ENCODE measurements around the gene VPS37B. TPM values are rescaled to one million over a fixed set of nuclear protein-coding genes. Genes with fewer than 3 reads are reported as not detected.

VPS37B gene
- total RNA-seq, 1 experiment from 2014 or later = 12.3 TPM

- no peak overlapping the region for H3K56ac ChIP-seq (ENCODE audit: insufficient read length, low read depth, low read length)
- H2BK5ac ChIP-seq (ENCODE audit: insufficient read length, low read length) = no peak overlapping the region
- no peak overlapping the region for H2AK5ac ChIP-seq (ENCODE audit: insufficient read length, low read length)
- H2BK15ac ChIP-seq (ENCODE audit: low read depth, low read length) = no peak overlapping the region
- H3K14ac ChIP-seq (ENCODE audit: insufficient read depth, low read length) = no peak overlapping the region
- H3K4me3 Mint-ChIP-seq = no peak overlapping the region
- H3K36me3 Mint-ChIP-seq (ENCODE audit: insufficient read depth in 1 of 3, low read depth in 3 of 3) = no peaks in the 10 kb centered on the region
- peaks cover 57% of the 10 kb centered on the region for H3K27me3 Mint-ChIP-seq (ENCODE audit: low read depth)
- no peaks in the 10 kb centered on the region for H3K9me3 ChIP-seq (ENCODE audit: control insufficient read depth, low read depth, low read length)
- H3K79me1 ChIP-seq (ENCODE audit: insufficient read depth, low read depth, low read length, poor library complexity, severe bottlenecking) = no peaks in the 10 kb centered on the region
- no peak overlapping the region for H2BK12ac ChIP-seq (ENCODE audit: insufficient read length, low read depth, low read length)
- H4K91ac ChIP-seq (ENCODE audit: insufficient read length, low read depth, low read length) = no peak overlapping the region
- H3T11ph ChIP-seq (ENCODE audit: low read length) = no peak overlapping the region
- TF ChIP-seq CTCF (conservative IDR thresholded peaks at IDR 0.05) = no peak
- no peak overlapping the region for H4K8ac ChIP-seq (replicated peaks; ENCODE audit: insufficient read length, low read depth, low read length)
- H3K27ac ChIP-seq (ENCODE audit: insufficient read length, low read depth, low read length) = no peak overlapping the region
- no peak overlapping the region for H2BK120ac ChIP-seq (ENCODE audit: low read depth, low read length, poor library complexity, severe bottlenecking)
- no peak overlapping the region for H4K5ac ChIP-seq (ENCODE audit: insufficient read length, low read depth, low read length)
- no peaks in the 10 kb centered on the region for H3K4me1 ChIP-seq (ENCODE audit: insufficient read depth, low read length)
- no peak overlapping the region for H3K23ac ChIP-seq (ENCODE audit: insufficient read length, low read depth, low read length)
- no peak overlapping the region for H3K9ac ChIP-seq (ENCODE audit: extremely low read depth, insufficient read length, low read length)
- no peaks in the 10 kb centered on the region for H3K9me3 Mint-ChIP-seq
- H2AFZ ChIP-seq (ENCODE audit: low read length) = no peak overlapping the region
- no peak overlapping the region for H3K27ac Mint-ChIP-seq
- no peak overlapping the region for H3K4ac ChIP-seq (ENCODE audit: low read depth, low read length)
- no peak overlapping the region for H3K18ac ChIP-seq (ENCODE audit: insufficient read length, low read depth, low read length)
- H2BK20ac ChIP-seq (ENCODE audit: low read depth, low read length, poor library complexity, severe bottlenecking) = no peak overlapping the region
- no peaks in the 10 kb centered on the region for H3K27me3 ChIP-seq (ENCODE audit: insufficient read depth, low read length)
- peaks cover 8% of the 10 kb centered on the region in 2 experiments for H3K4me1 Mint-ChIP-seq
- no peaks in the 10 kb centered on the region for H4K20me1 ChIP-seq (ENCODE audit: control insufficient read depth, insufficient read depth, insufficient read length)
- no peaks in the 10 kb centered on the region for H3K23me2 ChIP-seq (ENCODE audit: insufficient read length, low read depth, low read length, poor library complexity, severe bottlenecking)
- no CpG with 5 or more reads among the region's 11 CpGs for WGBS (ENCODE audit: extremely low coverage, insufficient read length, low lambda C conversion rate)
- no peak overlapping the region for H3K4me2 ChIP-seq (ENCODE audit: insufficient read depth, insufficient read length, low read length)
- DNase-seq = no peak
- H3K79me2 ChIP-seq (ENCODE audit: insufficient read depth, low read length) = no peaks in the 10 kb centered on the region
Observed at GRCh38 chr12:122823429-122823828, 72.5 kb downstream of the VPS37B start.
